HG03457 (cell line): Measurements from ENCODE around the gene SEZ6L.

Experiments used
- ATAC-seq: cut with Tn5 transposase; IDR thresholded peaks from one replicate; pipeline ENCODE4 v1.9.1; 2021; ENCODE audit warnings: moderate number of reproducible peaks; ENCODE audit not compliant: unreplicated experiment

Gene SEZ6L

GRCh38 chr22:26291940-26292666 lies 122.8 kb downstream of the SEZ6L start:
- ATAC-seq, result no peak

- ATAC-seq, result no peak
Measured at GRCh38 chr22:26292667-26292995, 123.4 kb downstream of the SEZ6L start.

GRCh38 chr22:26295563-26296126 lies 126.4 kb downstream of the SEZ6L start:
- ATAC-seq, result no peak

- no peak for ATAC-seq
Measured at GRCh38 chr22:26298605-26299310, 129.5 kb downstream of the SEZ6L start.

GRCh38 chr22:26302726-26303125 lies 133.5 kb downstream of the SEZ6L start:
- ATAC-seq, result no peak

- no peak for ATAC-seq
Measured at GRCh38 chr22:26303475-26303874, 134.2 kb downstream of the SEZ6L start.

- ATAC-seq, result no peak
Measured at GRCh38 chr22:26304730-26305129, 135.5 kb downstream of the SEZ6L start.

- ATAC-seq, result no peak
Measured at GRCh38 chr22:26308467-26308866, 139.2 kb downstream of the SEZ6L start.

GRCh38 chr22:26310616-26311015 lies 141.4 kb downstream of the SEZ6L start:
- no peak for ATAC-seq

- ATAC-seq, result no peak
Measured at GRCh38 chr22:26313291-26313690, 144.0 kb downstream of the SEZ6L start.

GRCh38 chr22:26314171-26314570 lies 144.9 kb downstream of the SEZ6L start:
- no peak for ATAC-seq

GRCh38 chr22:26314656-26315055 lies 145.4 kb downstream of the SEZ6L start:
- ATAC-seq, result no peak

GRCh38 chr22:26316732-26317285 lies 147.5 kb downstream of the SEZ6L start:
- ATAC-seq, result no peak

GRCh38 chr22:26318975-26319374 lies 149.7 kb downstream of the SEZ6L start:
- ATAC-seq, result no peak

GRCh38 chr22:26320447-26320846 lies 151.2 kb downstream of the SEZ6L start:
- ATAC-seq, result no peak

- no peak for ATAC-seq
Measured at GRCh38 chr22:26321469-26321913, 152.2 kb downstream of the SEZ6L start.

- ATAC-seq, result no peak
Measured at GRCh38 chr22:26322179-26322905, 153.1 kb downstream of the SEZ6L start.

- ATAC-seq, result no peak
Measured at GRCh38 chr22:26323013-26323412, 153.8 kb downstream of the SEZ6L start.

- no peak for ATAC-seq
Measured at GRCh38 chr22:26324150-26324549, 154.9 kb downstream of the SEZ6L start.

- ATAC-seq, result no peak
Measured at GRCh38 chr22:26325641-26326040, 156.4 kb downstream of the SEZ6L start.

GRCh38 chr22:26326803-26327202 lies 157.5 kb downstream of the SEZ6L start:
- no peak for ATAC-seq
